Measurements from ENCODE around the gene TBC1D22A.

The TBC1D22A gene

DNA sequence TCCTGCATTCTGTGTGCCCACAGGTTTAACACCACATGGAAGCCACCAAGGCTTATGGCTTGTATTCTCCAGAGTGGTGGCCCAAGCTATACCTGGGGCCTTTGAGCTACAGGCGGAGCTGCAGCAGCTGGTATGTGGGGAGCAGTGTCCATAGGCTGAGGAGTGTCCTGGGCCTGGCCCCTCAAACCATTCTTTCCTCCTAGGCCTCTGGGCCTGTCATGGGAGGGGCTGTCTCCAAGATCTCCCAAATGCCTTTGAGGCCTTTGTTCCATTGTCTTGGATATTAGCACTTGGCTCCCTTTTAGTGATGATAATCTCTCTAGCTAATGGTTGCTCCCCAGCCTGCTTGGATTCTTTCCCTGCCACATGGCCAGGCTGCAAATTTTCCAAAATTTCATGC, 6.4 kb upstream of the TBC1D22A start:
- H3K36me3 ChIP-seq (ENCODE audit: control insufficient read depth, insufficient read depth, low read length, severe bottlenecking), result no peaks in the 10 kb centered on the region
- H3K4me3 ChIP-seq (ENCODE audit: low read length), result no peak overlapping the region
- no peaks in the 10 kb centered on the region for H3K9me3 ChIP-seq (ENCODE audit: control insufficient read depth, low read length)
- H3K4me1 ChIP-seq (ENCODE audit: control insufficient read depth, insufficient read depth, low read length), result peaks cover 18% of the 10 kb centered on the region
- no peak overlapping the region for H3K9ac ChIP-seq (ENCODE audit: low read length)
- H3K27me3 ChIP-seq (replicated peaks; ENCODE audit: control insufficient read depth, insufficient read depth, low read length), result no peaks in the 10 kb centered on the region
- no peak for DNase-seq (ENCODE audit: low read depth)

DNA sequence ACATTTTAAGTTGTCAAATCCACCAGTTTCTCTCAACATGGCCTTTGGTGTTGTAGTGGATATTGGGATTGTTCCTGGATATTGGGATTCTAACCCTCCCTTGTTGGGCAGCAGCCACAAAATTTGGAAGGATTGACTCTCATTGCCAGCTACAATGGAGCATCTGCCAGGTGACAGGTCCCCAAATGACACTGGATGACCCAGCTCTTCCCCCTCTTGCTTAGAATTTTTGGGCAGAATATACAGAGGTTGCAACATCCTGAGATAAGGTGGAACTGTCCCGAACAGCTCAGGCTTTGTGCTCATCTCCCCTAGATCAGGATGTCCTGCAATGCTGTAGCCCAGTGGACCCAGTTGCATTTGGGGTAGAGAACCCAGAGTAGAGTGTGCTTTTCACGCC, 5.3 kb upstream of the TBC1D22A start:
- Histone ChIP-seq H3K9ac (ENCODE audit: low read length) (no peak overlapping the region), H3K4me3 (ENCODE audit: low read length) (no peak overlapping the region), H3K4me1 (ENCODE audit: control insufficient read depth, insufficient read depth, low read length) (peaks cover 23% of the 10 kb centered on the region), H3K9me3 (ENCODE audit: control insufficient read depth, low read length) (no peaks in the 10 kb centered on the region), H3K36me3 (ENCODE audit: control insufficient read depth, insufficient read depth, low read length, severe bottlenecking) (no peaks in the 10 kb centered on the region), H3K27me3 (replicated peaks; ENCODE audit: control insufficient read depth, insufficient read depth, low read length) (no peaks in the 10 kb centered on the region)
- no peak for DNase-seq (ENCODE audit: low read depth)

DNA sequence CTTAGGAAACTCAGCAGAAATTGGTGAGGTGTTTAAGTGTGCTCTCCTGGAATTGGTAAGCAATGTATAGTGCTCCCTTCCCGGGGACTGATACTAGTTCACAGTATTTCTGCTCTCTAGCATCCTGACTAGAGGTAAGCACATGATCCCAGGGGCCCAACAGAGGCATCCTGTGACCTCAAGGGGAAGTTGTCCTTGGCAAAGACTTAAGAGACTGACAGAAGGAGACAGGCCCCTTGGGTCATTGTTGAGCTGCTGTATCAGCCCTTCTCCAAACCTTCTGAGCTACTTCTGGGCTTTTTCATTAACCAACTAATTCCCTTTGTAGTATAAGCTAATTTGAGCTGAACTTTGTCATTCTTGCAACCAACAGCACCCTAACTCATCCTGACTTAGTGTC, 4.3 kb upstream of the TBC1D22A start:
- Histone ChIP-seq H3K9ac (ENCODE audit: low read length) (no peak overlapping the region), H3K4me1 (ENCODE audit: control insufficient read depth, insufficient read depth, low read length) (peaks cover 23% of the 10 kb centered on the region), H3K36me3 (ENCODE audit: control insufficient read depth, insufficient read depth, low read length, severe bottlenecking) (no peaks in the 10 kb centered on the region)

DNA sequence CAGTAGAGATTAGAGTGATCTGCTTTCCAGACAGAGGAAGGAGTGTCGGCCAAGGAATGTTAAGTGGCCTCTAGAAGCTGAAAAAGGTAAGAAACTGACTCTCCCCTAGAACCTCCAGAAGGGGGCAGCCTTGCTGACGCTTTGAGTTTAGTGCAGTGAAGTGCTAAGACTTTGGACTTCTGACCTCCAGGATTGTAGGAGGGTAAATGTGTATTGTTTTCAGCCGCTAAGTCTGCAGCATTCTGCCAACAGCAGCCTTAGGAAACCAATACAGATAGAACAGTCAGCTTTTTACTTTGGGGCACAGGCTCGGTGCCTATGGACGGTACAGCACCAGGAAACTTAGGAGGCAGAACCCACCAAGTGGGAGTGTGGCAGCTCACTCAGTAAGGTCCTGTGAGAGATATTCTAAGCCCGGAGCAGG, 3.6 kb upstream of the TBC1D22A start:
- DNase-seq (ENCODE audit: low read depth), result peak; percentile 71
- no peak overlapping the region for H3K4me3 ChIP-seq (ENCODE audit: low read length)
- H3K9ac ChIP-seq (ENCODE audit: low read length), result peak overlapping the region; percentile 19
- H3K36me3 ChIP-seq (ENCODE audit: control insufficient read depth, insufficient read depth, low read length, severe bottlenecking), result no peaks in the 10 kb centered on the region
- no peaks in the 10 kb centered on the region for H3K27me3 ChIP-seq (replicated peaks; ENCODE audit: control insufficient read depth, insufficient read depth, low read length)
- no peaks in the 10 kb centered on the region for H3K9me3 ChIP-seq (ENCODE audit: control insufficient read depth, low read length)
- H3K4me1 ChIP-seq (ENCODE audit: control insufficient read depth, insufficient read depth, low read length), result peaks cover 19% of the 10 kb centered on the region

More for the DNA sequence above, 4.3 kb upstream of the TBC1D22A start:
- no peaks in the 10 kb centered on the region for H3K27me3 ChIP-seq (replicated peaks; ENCODE audit: control insufficient read depth, insufficient read depth, low read length)
- H3K4me3 ChIP-seq (ENCODE audit: low read length), result no peak overlapping the region
- no peak for DNase-seq (ENCODE audit: low read depth)
- H3K9me3 ChIP-seq (ENCODE audit: control insufficient read depth, low read length), result no peaks in the 10 kb centered on the region

DNA sequence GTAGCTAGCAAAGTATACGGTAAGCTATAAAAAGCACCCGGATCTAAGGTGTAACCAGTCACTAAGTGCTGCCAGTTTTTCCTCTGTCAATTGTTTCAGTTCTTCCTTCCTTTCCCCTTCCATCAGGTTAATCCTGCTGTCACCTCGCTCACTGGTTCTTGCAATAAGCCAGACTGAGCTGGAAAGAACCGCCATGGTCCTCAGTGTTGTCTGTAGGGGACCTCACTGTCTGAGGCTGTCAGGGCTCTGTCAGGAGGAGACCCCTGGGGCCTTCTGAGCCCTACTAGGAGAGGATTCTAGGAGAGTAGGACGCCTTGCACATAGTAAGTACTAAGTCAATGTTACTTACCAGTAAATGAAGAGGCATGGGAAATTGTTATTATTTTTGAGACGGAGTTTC, 1.4 kb upstream of the TBC1D22A start:
- Histone ChIP-seq H3K36me3 (ENCODE audit: control insufficient read depth, insufficient read depth, low read length, severe bottlenecking) (no peaks in the 10 kb centered on the region), H3K27me3 (replicated peaks; ENCODE audit: control insufficient read depth, insufficient read depth, low read length) (no peaks in the 10 kb centered on the region), H3K9ac (ENCODE audit: low read length) (peak overlapping the region; percentile 94), H3K9me3 (ENCODE audit: control insufficient read depth, low read length) (no peaks in the 10 kb centered on the region), H3K4me1 (ENCODE audit: control insufficient read depth, insufficient read depth, low read length) (peaks cover 24% of the 10 kb centered on the region), H3K4me3 (ENCODE audit: low read length) (peak overlapping the region; percentile 87)
- no peak for DNase-seq (ENCODE audit: low read depth)

DNA sequence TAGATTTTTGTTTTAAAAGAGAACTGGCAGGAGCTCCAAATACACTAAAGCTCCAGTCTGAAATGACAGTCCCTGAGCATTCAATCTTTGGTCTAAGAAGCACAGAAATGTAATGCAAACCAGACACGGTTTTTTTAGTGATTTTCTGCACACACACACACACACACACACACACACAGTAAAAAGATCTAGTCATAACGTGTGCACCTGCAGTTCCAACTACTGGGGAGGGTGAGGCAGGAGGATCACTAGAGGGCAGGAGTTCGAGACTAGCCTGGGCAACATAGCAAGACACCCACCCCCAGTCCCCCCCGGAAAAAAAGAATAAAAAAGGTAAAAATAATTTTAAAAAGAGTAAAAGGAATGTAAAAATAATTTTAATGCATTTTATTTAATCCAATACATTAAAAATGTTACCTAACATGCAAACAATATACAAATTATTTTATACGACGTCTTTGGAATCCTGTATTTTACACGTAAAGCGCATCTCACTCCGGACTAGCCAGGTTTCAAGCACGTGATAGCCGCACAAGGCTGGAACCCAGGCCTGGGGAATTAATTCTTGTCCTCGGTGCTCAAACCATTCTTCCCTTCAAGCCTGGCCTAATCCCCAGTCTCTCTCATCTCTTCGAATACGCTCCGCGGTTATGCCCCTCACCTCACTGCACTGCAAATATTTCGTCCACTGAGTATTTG, 762 bp upstream of the TBC1D22A start:
- H3K36me3 ChIP-seq (ENCODE audit: control insufficient read depth, insufficient read depth, low read length, severe bottlenecking), result no peaks in the 10 kb centered on the region
- no peaks in the 10 kb centered on the region for H3K9me3 ChIP-seq (ENCODE audit: control insufficient read depth, low read length)
- peak; percentile 3 for DNase-seq (ENCODE audit: low read depth)
- peak overlapping the region; percentile 94 for H3K9ac ChIP-seq (ENCODE audit: low read length)
- peak overlapping the region; percentile 87 for H3K4me3 ChIP-seq (ENCODE audit: low read length)
- no peaks in the 10 kb centered on the region for H3K27me3 ChIP-seq (replicated peaks; ENCODE audit: control insufficient read depth, insufficient read depth, low read length)
- H3K4me1 ChIP-seq (ENCODE audit: control insufficient read depth, insufficient read depth, low read length), result peaks cover 24% of the 10 kb centered on the region

DNA sequence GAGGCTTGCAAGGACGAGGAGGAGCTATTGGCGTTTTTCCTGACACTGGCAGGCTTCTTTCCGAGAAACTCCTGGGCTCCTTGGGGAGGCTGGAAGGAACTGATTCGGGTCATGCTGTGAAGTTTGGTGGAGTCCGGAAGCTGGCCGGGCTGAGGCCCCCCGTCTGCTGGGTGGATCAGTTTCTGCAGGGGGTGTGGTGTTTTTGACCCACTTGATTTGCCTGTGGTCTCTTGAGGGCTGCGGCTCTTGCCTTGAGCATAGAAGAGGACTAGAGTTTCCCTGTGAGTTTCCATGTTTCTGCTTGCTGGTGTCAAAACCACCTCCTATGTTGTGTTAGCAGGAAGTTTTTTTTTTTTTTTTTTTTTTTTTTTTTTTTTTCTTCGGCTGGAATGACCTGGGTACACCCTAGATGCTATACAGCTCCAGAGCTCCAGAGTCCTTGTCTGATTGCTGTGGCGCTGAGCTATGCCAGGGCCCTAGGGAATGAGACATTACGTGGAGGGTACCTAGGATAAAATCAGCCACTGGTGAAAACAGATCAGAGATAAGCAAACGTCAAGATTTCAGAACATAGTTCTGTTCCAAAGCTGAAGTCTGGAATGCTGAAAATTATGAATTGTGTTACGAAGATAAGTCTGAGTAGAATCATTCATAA, 728 bp downstream of the TBC1D22A start:
- H3K9ac ChIP-seq (ENCODE audit: low read length), result peak overlapping the region; percentile 94
- H3K36me3 ChIP-seq (ENCODE audit: control insufficient read depth, insufficient read depth, low read length, severe bottlenecking), result no peaks in the 10 kb centered on the region
- no peaks in the 10 kb centered on the region for H3K27me3 ChIP-seq (replicated peaks; ENCODE audit: control insufficient read depth, insufficient read depth, low read length)
- DNase-seq (ENCODE audit: low read depth), result peak; percentile 60
- no peaks in the 10 kb centered on the region for H3K9me3 ChIP-seq (ENCODE audit: control insufficient read depth, low read length)
- peak overlapping the region; percentile 87 for H3K4me3 ChIP-seq (ENCODE audit: low read length)
- peaks cover 24% of the 10 kb centered on the region for H3K4me1 ChIP-seq (ENCODE audit: control insufficient read depth, insufficient read depth, low read length)

DNA sequence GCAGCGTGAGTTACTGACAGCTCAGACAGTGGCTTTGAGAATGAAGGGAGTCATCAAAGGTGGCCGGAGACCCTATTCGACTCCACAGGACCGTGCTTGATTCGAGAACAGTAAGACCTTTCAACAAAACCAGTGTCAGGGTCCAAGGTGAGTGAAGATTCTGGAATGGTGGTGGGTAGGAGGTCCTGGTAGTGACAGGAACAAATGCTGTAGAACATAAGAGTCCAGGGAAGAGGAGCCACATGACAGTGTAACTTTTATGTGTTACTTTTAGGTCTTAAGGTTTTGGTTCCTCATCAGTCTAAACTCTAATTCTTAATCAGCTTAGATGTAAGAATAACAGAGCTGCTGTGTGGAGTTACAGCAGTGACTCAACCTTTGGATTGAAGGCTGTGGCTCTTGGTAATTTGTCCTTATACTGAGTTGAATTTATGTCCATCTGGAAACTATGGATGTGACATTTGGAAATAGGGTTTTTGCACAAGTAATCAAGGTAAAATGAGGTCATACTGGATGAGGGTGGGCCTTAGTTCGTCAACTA, 1.8 kb downstream of the TBC1D22A start:
- Histone ChIP-seq H3K4me3 (ENCODE audit: low read length) (peak overlapping the region; percentile 87), H3K27me3 (replicated peaks; ENCODE audit: control insufficient read depth, insufficient read depth, low read length) (no peaks in the 10 kb centered on the region), H3K9ac (ENCODE audit: low read length) (peak overlapping the region; percentile 94), H3K36me3 (ENCODE audit: control insufficient read depth, insufficient read depth, low read length, severe bottlenecking) (no peaks in the 10 kb centered on the region), H3K9me3 (ENCODE audit: control insufficient read depth, low read length) (no peaks in the 10 kb centered on the region), H3K4me1 (ENCODE audit: control insufficient read depth, insufficient read depth, low read length) (peaks cover 24% of the 10 kb centered on the region)
- DNase-seq (ENCODE audit: low read depth), result peak; percentile 29

DNA sequence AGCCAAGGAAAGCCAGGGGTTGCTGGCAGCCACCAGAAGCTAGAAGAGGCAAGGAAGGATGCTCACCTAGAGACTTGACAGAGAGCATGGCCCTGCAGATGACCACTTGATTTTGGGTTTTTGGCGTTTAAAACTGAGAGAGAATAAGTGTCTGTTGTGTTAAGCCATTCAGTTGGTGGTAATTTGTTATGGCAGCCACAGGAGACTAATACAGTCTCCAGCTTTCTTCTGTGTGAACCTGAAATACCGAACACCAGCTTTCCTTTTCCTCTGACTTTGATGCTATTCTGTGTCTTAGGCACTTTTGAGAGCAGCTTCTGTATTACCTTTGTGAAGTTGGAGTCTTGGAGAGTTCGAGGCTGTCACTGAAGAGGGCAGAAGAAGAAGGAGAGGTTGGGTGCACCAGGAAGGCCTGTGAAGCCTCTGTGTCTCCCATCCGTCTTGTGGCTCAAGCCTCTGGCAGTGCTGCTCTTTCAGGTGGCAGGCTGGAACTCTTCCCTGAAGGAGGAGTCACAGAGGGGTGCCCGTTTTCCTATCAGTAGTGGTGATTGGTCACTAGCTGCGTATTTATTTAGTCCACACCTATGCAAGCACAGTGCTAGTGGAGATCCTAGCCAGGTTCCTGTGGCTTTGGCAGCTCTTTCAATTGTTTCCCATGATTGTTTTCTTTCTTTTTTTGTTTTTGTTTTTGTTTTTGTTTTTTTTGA, 2.5 kb downstream of the TBC1D22A start:
- Histone ChIP-seq H3K4me3 (ENCODE audit: low read length) (no peak overlapping the region), H3K4me1 (ENCODE audit: control insufficient read depth, insufficient read depth, low read length) (peaks cover 24% of the 10 kb centered on the region), H3K36me3 (ENCODE audit: control insufficient read depth, insufficient read depth, low read length, severe bottlenecking) (no peaks in the 10 kb centered on the region), H3K9me3 (ENCODE audit: control insufficient read depth, low read length) (no peaks in the 10 kb centered on the region), H3K27me3 (replicated peaks; ENCODE audit: control insufficient read depth, insufficient read depth, low read length) (no peaks in the 10 kb centered on the region), H3K9ac (ENCODE audit: low read length) (no peak overlapping the region)
- DNase-seq (ENCODE audit: low read depth), result no peak

DNA sequence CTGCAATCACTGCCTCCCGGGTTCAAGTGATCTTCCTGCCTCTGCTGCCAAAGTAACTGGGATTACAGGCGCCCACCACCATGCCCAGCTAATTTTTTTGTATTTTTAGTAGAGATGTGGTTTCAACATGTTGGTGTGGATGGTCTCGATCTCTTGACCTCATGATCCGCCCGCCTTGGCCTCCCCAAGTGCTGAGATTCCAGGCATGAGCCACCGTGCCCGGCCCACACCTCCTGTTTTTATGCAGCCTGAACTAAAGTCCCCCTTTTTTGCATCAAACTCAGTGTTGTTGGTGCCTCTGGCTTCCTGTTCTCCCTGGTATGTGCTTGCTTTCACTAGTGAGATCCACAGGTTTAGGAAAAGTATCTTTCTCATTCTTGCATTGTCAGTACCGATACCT, 4.2 kb downstream of the TBC1D22A start:
- H3K4me3 ChIP-seq (ENCODE audit: low read length), result no peak overlapping the region
- H3K36me3 ChIP-seq (ENCODE audit: control insufficient read depth, insufficient read depth, low read length, severe bottlenecking), result no peaks in the 10 kb centered on the region
- H3K4me1 ChIP-seq (ENCODE audit: control insufficient read depth, insufficient read depth, low read length), result peaks cover 14% of the 10 kb centered on the region
- H3K9ac ChIP-seq (ENCODE audit: low read length), result no peak overlapping the region
- H3K9me3 ChIP-seq (ENCODE audit: control insufficient read depth, low read length), result no peaks in the 10 kb centered on the region
- DNase-seq (ENCODE audit: low read depth), result no peak
- no peaks in the 10 kb centered on the region for H3K27me3 ChIP-seq (replicated peaks; ENCODE audit: control insufficient read depth, insufficient read depth, low read length)

DNA sequence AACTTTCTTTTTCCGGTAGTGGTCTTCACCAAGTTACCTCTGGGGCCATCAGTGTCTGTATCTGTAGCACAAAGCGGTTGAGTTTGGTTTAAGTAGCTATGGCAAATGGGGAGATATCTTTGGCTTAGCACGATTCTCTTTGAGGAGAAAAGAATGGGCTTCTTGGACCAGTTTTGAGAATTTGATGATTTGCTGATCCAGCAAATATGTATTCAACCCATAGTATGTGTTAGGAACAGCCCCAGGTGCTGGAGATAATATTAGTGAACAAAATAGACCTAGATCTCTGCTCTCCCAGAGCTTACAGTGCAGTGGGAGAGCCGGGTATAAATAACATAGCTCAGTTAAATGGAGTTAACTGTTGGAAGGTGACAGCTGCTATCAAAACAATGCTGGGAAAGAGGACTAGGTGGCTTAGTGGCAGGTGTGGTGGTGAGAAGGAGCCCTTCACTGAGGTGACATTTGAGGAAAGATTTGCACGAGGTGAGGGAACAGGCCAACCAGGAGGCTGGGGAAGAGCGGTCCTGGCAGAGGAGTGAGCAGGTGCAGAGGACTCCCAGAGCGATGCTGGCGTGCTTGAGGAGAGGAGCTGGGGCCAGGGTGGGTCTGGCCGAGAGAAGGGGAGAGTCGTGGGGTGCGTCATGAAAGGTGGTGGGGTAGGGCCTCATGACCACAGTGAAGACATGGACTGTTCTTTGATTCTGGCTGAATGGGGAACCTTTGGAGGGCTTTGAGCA, 5.0 kb downstream of the TBC1D22A start:
- H3K9ac ChIP-seq (ENCODE audit: low read length), result no peak overlapping the region
- H3K4me1 ChIP-seq (ENCODE audit: control insufficient read depth, insufficient read depth, low read length), result peaks cover 14% of the 10 kb centered on the region
- H3K36me3 ChIP-seq (ENCODE audit: control insufficient read depth, insufficient read depth, low read length, severe bottlenecking), result no peaks in the 10 kb centered on the region
- H3K27me3 ChIP-seq (replicated peaks; ENCODE audit: control insufficient read depth, insufficient read depth, low read length), result no peaks in the 10 kb centered on the region
- H3K9me3 ChIP-seq (ENCODE audit: control insufficient read depth, low read length), result no peaks in the 10 kb centered on the region
- H3K4me3 ChIP-seq (ENCODE audit: low read length), result no peak overlapping the region
- no peak for DNase-seq (ENCODE audit: low read depth)

Measured in adipocyte (in vitro differentiated cells).